Measurements from ENCODE around the gene SBF2. TPM values are rescaled to one million over a fixed set of nuclear protein-coding genes. Genes with fewer than 3 reads are reported as not detected.
A peak's percentile ranks its signal among the peaks of the same experiment; 100 is the strongest.

The SBF2 gene
- total and polyA plus RNA-seq, 9 of the 15 experiments (the other 6 are each of a cell fraction or from before 2014, with no cell fraction given), result 0.80 to 9.5 (median 5.0) TPM

DNA sequence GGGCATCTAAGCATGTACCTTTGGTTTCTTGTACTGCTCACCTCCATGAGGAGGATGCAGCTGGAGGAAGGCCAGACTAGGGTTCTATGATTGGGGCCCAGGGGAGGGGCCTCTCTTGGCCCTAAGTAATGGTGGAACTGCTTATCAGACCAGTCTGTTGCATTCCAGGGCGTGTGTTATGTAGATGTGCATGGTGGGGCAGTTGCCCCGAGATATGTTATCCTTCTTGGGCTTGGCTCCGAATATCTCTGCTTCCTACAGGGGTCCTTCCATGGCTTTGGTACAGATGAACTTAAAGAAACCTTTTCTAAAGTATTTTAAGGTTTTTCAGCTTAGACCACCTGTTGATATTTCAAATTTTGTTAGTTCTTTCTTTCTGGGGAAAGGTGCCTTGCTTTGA lies 504.1 kb downstream of the SBF2 start (continued):
- TF ChIP-seq KDM1A (IDR thresholded peaks at IDR 0.05) (peak; percentile 33 to 34; a peak in 1 of 4 replicates), CAMTA2 (CRISPR knock-in tag; conservative IDR thresholded peaks at IDR 0.05) (no peak), ZNF175 (CRISPR knock-in tag; IDR thresholded peaks at IDR 0.05; ENCODE audit: low read depth) (peak; percentile 58; the same call in 1 of the 2 replicates), HDGF (IDR thresholded peaks at IDR 0.05) (no peak), ZNF586 (CRISPR knock-in tag; conservative IDR thresholded peaks at IDR 0.05) (no peak), PKNOX1 (IDR thresholded peaks at IDR 0.05) (no peak), TEAD4 (IDR thresholded peaks at IDR 0.05; ENCODE audit: low read length) (peak; percentile 94), TEAD4 (CRISPR knock-in tag; IDR thresholded peaks at IDR 0.05; ENCODE audit: borderline replicate concordance) (no peak), TEAD1 (CRISPR knock-in tag; IDR thresholded peaks at IDR 0.05) (peak; percentile 68 to 83; a peak in 2 of 4 replicates), NFIC (IDR thresholded peaks at IDR 0.05) (peak; percentile 77), TEAD2 (tag; IDR thresholded peaks at IDR 0.05) (0 out of 2 replicates have a peak, but pooled peaks have one; percentile 54), CTCF (IDR thresholded peaks at IDR 0.05 in 2 of 3, conservative IDR thresholded peaks at IDR 0.05 in 1 of 3; ENCODE audit: insufficient read depth in 2 of 3, low read depth in 1 of 3, low read length in 3 of 3) (0 out of 6 replicates have a peak, but pooled peaks of 1 of the 3 experiments have one; percentile 21)
- TF ChIP-seq, protein P1, sequence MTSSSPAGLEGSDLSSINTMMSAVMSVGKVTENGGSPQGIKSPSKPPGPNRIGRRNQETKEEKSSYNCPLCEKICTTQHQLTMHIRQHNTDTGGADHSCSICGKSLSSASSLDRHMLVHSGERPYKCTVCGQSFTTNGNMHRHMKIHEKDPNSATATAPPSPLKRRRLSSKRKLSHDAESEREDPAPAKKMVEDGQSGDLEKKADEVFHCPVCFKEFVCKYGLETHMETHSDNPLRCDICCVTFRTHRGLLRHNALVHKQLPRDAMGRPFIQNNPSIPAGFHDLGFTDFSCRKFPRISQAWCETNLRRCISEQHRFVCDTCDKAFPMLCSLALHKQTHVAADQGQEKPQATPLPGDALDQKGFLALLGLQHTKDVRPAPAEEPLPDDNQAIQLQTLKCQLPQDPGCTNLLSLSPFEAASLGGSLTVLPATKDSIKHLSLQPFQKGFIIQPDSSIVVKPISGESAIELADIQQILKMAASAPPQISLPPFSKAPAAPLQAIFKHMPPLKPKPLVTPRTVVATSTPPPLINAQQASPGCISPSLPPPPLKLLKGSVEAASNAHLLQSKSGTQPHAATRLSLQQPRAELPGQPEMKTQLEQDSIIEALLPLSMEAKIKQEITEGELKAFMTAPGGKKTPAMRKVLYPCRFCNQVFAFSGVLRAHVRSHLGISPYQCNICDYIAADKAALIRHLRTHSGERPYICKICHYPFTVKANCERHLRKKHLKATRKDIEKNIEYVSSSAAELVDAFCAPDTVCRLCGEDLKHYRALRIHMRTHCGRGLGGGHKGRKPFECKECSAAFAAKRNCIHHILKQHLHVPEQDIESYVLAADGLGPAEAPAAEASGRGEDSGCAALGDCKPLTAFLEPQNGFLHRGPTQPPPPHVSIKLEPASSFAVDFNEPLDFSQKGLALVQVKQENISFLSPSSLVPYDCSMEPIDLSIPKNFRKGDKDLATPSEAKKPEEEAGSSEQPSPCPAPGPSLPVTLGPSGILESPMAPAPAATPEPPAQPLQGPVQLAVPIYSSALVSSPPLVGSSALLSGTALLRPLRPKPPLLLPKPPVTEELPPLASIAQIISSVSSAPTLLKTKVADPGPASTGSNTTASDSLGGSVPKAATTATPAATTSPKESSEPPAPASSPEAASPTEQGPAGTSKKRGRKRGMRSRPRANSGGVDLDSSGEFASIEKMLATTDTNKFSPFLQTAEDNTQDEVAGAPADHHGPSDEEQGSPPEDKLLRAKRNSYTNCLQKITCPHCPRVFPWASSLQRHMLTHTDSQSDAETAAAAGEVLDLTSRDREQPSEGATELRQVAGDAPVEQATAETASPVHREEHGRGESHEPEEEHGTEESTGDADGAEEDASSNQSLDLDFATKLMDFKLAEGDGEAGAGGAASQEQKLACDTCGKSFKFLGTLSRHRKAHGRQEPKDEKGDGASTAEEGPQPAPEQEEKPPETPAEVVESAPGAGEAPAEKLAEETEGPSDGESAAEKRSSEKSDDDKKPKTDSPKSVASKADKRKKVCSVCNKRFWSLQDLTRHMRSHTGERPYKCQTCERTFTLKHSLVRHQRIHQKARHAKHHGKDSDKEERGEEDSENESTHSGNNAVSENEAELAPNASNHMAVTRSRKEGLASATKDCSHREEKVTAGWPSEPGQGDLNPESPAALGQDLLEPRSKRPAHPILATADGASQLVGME (CRISPR knock-in tag; IDR thresholded peaks at IDR 0.05), result no peak
